Right hindlimb (tissue), 1 donor: ENCODE measurements around the gene GALNT9.
"Not testable (repeated sequence)": the region's sequence is repeated elsewhere in the genome, so short reads cannot be mapped to it uniquely, and the experiment has no call there.

Experiments
- DNase-seq: peaks from one replicate; pipeline ENCODE4 v3.0.0-alpha.2; 2018

GALNT9 gene

GRCh38 chr12:132311201-132311915 is 18.0 kb downstream of the GALNT9 start:
- DNase-seq = no peak

- DNase-seq = no peak
These were observed 19.0 kb downstream of the GALNT9 start for GRCh38 chr12:132310181-132311040.

- no peak for DNase-seq
These were observed 19.7 kb downstream of the GALNT9 start for GRCh38 chr12:132309596-132310086.

GRCh38 chr12:132308853-132309595 is 20.4 kb downstream of the GALNT9 start:
- no peak for DNase-seq

- no peak for DNase-seq
These were observed 21.2 kb downstream of the GALNT9 start for GRCh38 chr12:132307976-132308852.

- DNase-seq = no peak
These were observed 22.6 kb downstream of the GALNT9 start for GRCh38 chr12:132306885-132307191.

GRCh38 chr12:132305991-132306884 is 23.2 kb downstream of the GALNT9 start:
- no peak for DNase-seq

GRCh38 chr12:132305560-132305966 is 23.8 kb downstream of the GALNT9 start:
- DNase-seq = no peak

- DNase-seq = not testable (repeated sequence)
These were observed 24.5 kb downstream of the GALNT9 start for GRCh38 chr12:132304866-132305265.

- DNase-seq = not testable (repeated sequence)
These were observed 25.5 kb downstream of the GALNT9 start for GRCh38 chr12:132303853-132304373.

- DNase-seq = no peak
These were observed 26.7 kb downstream of the GALNT9 start for GRCh38 chr12:132302466-132303358.

GRCh38 chr12:132300789-132301722 is 28.3 kb downstream of the GALNT9 start:
- DNase-seq = no peak

- no peak for DNase-seq
These were observed 33.3 kb downstream of the GALNT9 start for GRCh38 chr12:132296063-132296462.

- DNase-seq = not testable (repeated sequence)
These were observed 33.8 kb downstream of the GALNT9 start for GRCh38 chr12:132295561-132295960.

GRCh38 chr12:132295101-132295526 is 34.3 kb downstream of the GALNT9 start:
- DNase-seq = no peak

- DNase-seq = no peak
These were observed 35.0 kb downstream of the GALNT9 start for GRCh38 chr12:132294121-132295034.
